ENCODE measurements around the gene FBLN2.

GRCh38 chr3:13572926-13573623, 24.1 kb downstream of the FBLN2 start:
- TF ChIP-seq, protein P1, sequence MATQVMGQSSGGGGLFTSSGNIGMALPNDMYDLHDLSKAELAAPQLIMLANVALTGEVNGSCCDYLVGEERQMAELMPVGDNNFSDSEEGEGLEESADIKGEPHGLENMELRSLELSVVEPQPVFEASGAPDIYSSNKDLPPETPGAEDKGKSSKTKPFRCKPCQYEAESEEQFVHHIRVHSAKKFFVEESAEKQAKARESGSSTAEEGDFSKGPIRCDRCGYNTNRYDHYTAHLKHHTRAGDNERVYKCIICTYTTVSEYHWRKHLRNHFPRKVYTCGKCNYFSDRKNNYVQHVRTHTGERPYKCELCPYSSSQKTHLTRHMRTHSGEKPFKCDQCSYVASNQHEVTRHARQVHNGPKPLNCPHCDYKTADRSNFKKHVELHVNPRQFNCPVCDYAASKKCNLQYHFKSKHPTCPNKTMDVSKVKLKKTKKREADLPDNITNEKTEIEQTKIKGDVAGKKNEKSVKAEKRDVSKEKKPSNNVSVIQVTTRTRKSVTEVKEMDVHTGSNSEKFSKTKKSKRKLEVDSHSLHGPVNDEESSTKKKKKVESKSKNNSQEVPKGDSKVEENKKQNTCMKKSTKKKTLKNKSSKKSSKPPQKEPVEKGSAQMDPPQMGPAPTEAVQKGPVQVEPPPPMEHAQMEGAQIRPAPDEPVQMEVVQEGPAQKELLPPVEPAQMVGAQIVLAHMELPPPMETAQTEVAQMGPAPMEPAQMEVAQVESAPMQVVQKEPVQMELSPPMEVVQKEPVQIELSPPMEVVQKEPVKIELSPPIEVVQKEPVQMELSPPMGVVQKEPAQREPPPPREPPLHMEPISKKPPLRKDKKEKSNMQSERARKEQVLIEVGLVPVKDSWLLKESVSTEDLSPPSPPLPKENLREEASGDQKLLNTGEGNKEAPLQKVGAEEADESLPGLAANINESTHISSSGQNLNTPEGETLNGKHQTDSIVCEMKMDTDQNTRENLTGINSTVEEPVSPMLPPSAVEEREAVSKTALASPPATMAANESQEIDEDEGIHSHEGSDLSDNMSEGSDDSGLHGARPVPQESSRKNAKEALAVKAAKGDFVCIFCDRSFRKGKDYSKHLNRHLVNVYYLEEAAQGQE (IDR thresholded peaks at IDR 0.05; ENCODE audit: low read depth, low read length), result no peak
- TF ChIP-seq CTCF (IDR thresholded peaks at IDR 0.05) (no peak), NFIC (IDR thresholded peaks at IDR 0.05; ENCODE audit: borderline replicate concordance) (no peak), YY1 (IDR thresholded peaks at IDR 0.05; ENCODE audit: low read depth) (no peak), EZH2phosphoT487 (IDR thresholded peaks at IDR 0.05; ENCODE audit: borderline replicate concordance, low read depth) (no peak), GABPA (IDR thresholded peaks at IDR 0.05; ENCODE audit: low read depth) (no peak), ELF1 (IDR thresholded peaks at IDR 0.05) (no peak), EP300 (IDR thresholded peaks at IDR 0.05; ENCODE audit: borderline replicate concordance in 1 of 2, low read depth in 1 of 2, low read length in 1 of 2) (no peak), MAX (IDR thresholded peaks at IDR 0.05; ENCODE audit: low read depth) (no peak), JUND (IDR thresholded peaks at IDR 0.05) (no peak)

All from SK-N-SH (cell line).